Tibial nerve (tissue), 4 donors: Measurements from ENCODE around the gene TM4SF1.

Source experiments
- CTCF ChIP-seq, 5 experiments: fragments of 200-600 bp in 3 of 5; fragments of 450-650 bp in 2 of 5; sonication (generic) in 3 of 5; IDR thresholded peaks; one replicate each; pipeline ENCODE4 v1.5.1; 2016 to 2019; ENCODE audit warnings: antibody characterized with exemption in 5 of 5, mild to moderate bottlenecking in 3 of 5, moderate library complexity in 2 of 5
- EP300 ChIP-seq, 2 donors: sonication (generic); formaldehyde crosslinking; IDR thresholded peaks; one replicate each; pipeline ENCODE4 v1.6.1; 2017; ENCODE audit warnings: antibody characterized with exemption in 2 of 2, mild to moderate bottlenecking in 1 of 2

- TF ChIP-seq CTCF (IDR thresholded peaks at IDR 0.05): no peak
- no peak for TF ChIP-seq EP300 (IDR thresholded peaks at IDR 0.05)
These were observed 44.3 kb upstream of the TM4SF1 start for GRCh38 chr3:149421764-149422163.
